ENCODE data around the gene CARM1. TPM values are rescaled to one million over a fixed set of nuclear protein-coding genes. Genes with fewer than 3 reads are reported as not detected.
A peak's percentile ranks its signal among the peaks of the same experiment; 100 is the strongest.

Gene CARM1
- total and polyA plus RNA-seq, 2 of the 13 experiments (the other 11 are each of a cell fraction or from before 2014, with no cell fraction given): 27.6 to 55.8 TPM

DNA sequence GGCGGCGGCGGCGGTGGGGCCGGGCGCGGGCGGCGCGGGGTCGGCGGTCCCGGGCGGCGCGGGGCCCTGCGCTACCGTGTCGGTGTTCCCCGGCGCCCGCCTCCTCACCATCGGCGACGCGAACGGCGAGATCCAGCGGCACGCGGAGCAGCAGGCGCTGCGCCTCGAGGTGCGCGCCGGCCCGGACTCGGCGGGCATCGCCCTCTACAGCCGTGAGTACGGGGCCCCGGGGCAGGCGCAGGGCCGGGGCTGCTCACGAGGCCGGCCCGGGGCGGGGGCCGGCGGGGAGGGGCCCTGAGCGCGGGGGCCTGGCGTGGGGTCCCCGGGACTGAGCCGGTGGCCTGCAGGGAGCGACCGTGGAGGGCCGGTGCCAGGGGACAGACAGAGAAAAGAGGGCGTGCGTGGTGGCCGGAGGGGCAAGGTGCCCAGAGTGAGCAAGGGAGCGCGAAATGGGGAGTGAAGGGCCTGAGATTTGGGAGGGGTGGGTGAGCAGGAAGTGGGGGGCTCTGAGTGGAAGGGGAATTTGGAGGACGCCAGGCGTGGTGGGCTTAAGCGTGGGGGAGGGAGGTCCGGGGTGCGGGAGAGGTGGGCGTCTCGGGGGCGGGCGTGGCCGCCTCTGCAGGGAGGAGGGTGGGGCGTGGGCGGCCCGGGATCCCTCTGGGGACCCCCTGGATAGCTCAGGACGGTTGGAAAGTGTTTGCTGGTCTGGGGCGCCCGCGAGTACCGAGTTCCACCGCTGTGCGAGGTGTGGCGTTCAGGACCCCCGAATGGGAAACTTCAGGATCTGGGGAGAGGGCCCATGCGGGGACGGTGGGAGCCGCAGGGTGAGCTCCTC lies 575 bp downstream of the CARM1 start (continued):
- TF ChIP-seq, protein P1, sequence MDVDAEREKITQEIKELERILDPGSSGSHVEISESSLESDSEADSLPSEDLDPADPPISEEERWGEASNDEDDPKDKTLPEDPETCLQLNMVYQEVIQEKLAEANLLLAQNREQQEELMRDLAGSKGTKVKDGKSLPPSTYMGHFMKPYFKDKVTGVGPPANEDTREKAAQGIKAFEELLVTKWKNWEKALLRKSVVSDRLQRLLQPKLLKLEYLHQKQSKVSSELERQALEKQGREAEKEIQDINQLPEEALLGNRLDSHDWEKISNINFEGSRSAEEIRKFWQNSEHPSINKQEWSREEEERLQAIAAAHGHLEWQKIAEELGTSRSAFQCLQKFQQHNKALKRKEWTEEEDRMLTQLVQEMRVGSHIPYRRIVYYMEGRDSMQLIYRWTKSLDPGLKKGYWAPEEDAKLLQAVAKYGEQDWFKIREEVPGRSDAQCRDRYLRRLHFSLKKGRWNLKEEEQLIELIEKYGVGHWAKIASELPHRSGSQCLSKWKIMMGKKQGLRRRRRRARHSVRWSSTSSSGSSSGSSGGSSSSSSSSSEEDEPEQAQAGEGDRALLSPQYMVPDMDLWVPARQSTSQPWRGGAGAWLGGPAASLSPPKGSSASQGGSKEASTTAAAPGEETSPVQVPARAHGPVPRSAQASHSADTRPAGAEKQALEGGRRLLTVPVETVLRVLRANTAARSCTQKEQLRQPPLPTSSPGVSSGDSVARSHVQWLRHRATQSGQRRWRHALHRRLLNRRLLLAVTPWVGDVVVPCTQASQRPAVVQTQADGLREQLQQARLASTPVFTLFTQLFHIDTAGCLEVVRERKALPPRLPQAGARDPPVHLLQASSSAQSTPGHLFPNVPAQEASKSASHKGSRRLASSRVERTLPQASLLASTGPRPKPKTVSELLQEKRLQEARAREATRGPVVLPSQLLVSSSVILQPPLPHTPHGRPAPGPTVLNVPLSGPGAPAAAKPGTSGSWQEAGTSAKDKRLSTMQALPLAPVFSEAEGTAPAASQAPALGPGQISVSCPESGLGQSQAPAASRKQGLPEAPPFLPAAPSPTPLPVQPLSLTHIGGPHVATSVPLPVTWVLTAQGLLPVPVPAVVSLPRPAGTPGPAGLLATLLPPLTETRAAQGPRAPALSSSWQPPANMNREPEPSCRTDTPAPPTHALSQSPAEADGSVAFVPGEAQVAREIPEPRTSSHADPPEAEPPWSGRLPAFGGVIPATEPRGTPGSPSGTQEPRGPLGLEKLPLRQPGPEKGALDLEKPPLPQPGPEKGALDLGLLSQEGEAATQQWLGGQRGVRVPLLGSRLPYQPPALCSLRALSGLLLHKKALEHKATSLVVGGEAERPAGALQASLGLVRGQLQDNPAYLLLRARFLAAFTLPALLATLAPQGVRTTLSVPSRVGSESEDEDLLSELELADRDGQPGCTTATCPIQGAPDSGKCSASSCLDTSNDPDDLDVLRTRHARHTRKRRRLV (CRISPR knock-in tag; IDR thresholded peaks at IDR 0.05): no peak
- TF ChIP-seq ZNF558 (CRISPR knock-in tag; IDR thresholded peaks at IDR 0.05; ENCODE audit: borderline replicate concordance): 0 out of 2 replicates have a peak, but pooled peaks have one; percentile 68
- TF ChIP-seq HNRNPL (IDR thresholded peaks at IDR 0.05; ENCODE audit: low read depth, low read length): no peak
- no peak for TF ChIP-seq ZNF749 (CRISPR knock-in tag; IDR thresholded peaks at IDR 0.05; ENCODE audit: borderline replicate concordance)
- TF ChIP-seq ELF1 (CRISPR knock-in tag; IDR thresholded peaks at IDR 0.05): no peak
- TF ChIP-seq FLYWCH1 (CRISPR knock-in tag; IDR thresholded peaks at IDR 0.05): no peak
- TF ChIP-seq ZNF225 (CRISPR knock-in tag; IDR thresholded peaks at IDR 0.05): no peak
- no peak for TF ChIP-seq CHD4 (IDR thresholded peaks at IDR 0.05; ENCODE audit: borderline replicate concordance, low read length)
- TF ChIP-seq, protein P2, sequence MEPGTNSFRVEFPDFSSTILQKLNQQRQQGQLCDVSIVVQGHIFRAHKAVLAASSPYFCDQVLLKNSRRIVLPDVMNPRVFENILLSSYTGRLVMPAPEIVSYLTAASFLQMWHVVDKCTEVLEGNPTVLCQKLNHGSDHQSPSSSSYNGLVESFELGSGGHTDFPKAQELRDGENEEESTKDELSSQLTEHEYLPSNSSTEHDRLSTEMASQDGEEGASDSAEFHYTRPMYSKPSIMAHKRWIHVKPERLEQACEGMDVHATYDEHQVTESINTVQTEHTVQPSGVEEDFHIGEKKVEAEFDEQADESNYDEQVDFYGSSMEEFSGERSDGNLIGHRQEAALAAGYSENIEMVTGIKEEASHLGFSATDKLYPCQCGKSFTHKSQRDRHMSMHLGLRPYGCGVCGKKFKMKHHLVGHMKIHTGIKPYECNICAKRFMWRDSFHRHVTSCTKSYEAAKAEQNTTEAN (CRISPR knock-in tag; conservative IDR thresholded peaks at IDR 0.05): 0 out of 2 replicates have a peak, but pooled peaks have one; percentile 31
- TF ChIP-seq, protein P3, sequence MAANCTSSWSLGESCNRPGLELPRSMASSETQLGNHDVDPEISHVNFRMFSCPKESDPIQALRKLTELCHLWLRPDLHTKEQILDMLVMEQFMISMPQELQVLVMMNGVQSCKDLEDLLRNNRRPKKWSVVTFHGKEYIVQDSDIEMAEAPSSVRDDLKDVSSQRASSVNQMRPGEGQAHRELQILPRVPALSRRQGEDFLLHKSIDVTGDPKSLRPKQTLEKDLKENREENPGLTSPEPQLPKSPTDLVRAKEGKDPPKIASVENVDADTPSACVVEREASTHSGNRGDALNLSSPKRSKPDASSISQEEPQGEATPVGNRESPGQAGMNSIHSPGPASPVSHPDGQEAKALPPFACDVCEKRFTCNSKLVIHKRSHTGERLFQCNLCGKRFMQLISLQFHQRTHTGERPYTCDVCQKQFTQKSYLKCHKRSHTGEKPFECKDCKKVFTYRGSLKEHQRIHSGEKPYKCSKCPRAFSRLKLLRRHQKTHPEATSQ (CRISPR knock-in tag; IDR thresholded peaks at IDR 0.05; ENCODE audit: borderline replicate concordance): no peak
- TF ChIP-seq ZKSCAN5 (CRISPR knock-in tag; IDR thresholded peaks at IDR 0.05): no peak
- TF ChIP-seq, protein P4, sequence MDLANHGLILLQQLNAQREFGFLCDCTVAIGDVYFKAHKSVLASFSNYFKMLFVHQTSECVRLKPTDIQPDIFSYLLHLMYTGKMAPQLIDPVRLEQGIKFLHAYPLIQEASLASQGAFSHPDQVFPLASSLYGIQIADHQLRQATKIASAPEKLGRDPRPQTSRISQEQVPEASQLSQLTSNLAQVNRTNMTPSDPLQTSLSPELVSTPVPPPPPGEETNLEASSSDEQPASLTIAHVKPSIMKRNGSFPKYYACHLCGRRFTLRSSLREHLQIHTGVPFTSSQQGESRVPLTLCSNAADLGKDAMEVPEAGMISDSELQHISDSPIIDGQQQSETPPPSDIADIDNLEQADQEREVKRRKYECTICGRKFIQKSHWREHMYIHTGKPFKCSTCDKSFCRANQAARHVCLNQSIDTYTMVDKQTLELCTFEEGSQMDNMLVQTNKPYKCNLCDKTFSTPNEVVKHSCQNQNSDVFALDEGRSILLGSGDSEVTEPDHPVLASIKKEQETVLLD (CRISPR knock-in tag; IDR thresholded peaks at IDR 0.05; ENCODE audit: low read depth): no peak; the same call in 1 of the 2 replicates
- no peak for TF ChIP-seq PCBP2 (optimal IDR thresholded peaks at IDR 0.05; ENCODE audit: low read depth, low read length, poor library complexity, severe bottlenecking)
- TF ChIP-seq ATRX (CRISPR knock-in tag; IDR thresholded peaks at IDR 0.05; ENCODE audit: borderline replicate concordance): no peak
- TF ChIP-seq KDM5A (IDR thresholded peaks at IDR 0.05; ENCODE audit: borderline replicate concordance, low read length): no peak
- TF ChIP-seq HNF4A (CRISPR knock-in tag; IDR thresholded peaks at IDR 0.05): no peak
- no peak for TF ChIP-seq XBP1 (CRISPR knock-in tag; IDR thresholded peaks at IDR 0.05)
- no peak for TF ChIP-seq ZFP62 (CRISPR knock-in tag; IDR thresholded peaks at IDR 0.05)
- no peak for TF ChIP-seq YEATS2 (CRISPR knock-in tag; IDR thresholded peaks at IDR 0.05; ENCODE audit: borderline replicate concordance)
- peak; percentile 68; the same call in 1 of the 2 replicates for TF ChIP-seq ZNF773 (CRISPR knock-in tag; IDR thresholded peaks at IDR 0.05; ENCODE audit: borderline replicate concordance)
- no peak for TF ChIP-seq ZBTB21 (CRISPR knock-in tag; IDR thresholded peaks at IDR 0.05)
